Hepatocyte (in vitro differentiated cells): ENCODE data around the gene PRKG1.

Experiments
- CTCF ChIP-seq: fragments of 200-600 bp; sonication (generic); IDR thresholded peaks from 2 replicates; pipeline ENCODE4 v1.5.1; 2016; ENCODE audit warnings: antibody characterized with exemption, mild to moderate bottlenecking; ENCODE audit not compliant: poor library complexity
- EZH2 ChIP-seq: fragments of 200-600 bp; sonication (generic); IDR thresholded peaks from 2 replicates; pipeline ENCODE4 v1.6.1; 2016; ENCODE audit warnings: antibody characterized with exemption, mild to moderate bottlenecking, borderline replicate concordance

DNA sequence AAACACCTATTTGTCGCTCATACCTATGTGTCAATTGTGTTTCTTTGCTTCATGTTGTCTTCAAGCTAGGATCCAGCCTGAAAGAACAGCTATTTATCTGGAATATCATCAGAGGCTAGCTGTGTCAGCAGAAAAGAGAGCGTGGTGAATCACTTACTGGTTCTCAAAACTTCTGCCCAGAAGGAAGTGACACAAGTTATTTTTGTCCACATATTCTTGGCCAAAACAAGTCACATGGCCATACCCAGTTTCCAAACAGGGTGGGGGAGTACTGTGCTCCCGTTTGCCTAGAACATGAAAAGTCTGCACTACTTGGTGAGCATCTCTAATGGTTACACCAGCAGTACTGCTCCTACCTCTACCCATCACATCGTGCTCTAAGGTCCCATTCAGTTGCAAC, 786.0 kb downstream of the PRKG1 start:
- no peak for TF ChIP-seq CTCF
- no peak for TF ChIP-seq EZH2
